Right lobe of liver (tissue), 6 donors: ENCODE measurements around the gene MED25. TPM values are rescaled to one million over a fixed set of nuclear protein-coding genes. Genes with fewer than 3 reads are reported as not detected.

Experiments used
- ATAC-seq, 4 donors: fragments of 200-7000 bp; cut with Tn5 transposase; one replicate each; pipeline ENCODE4 v1.9.1; 2020; ENCODE audit warnings: mild to moderate bottlenecking in 4 of 4, moderate library complexity in 4 of 4
- DNase-seq, 3 donors: peaks; one replicate each; pipeline ENCODE4 v3.0.0-alpha.2; 2020
- H3K27ac ChIP-seq, 3 donors: fragments of 200-600 bp; one replicate each; pipeline ENCODE4 v1.8.0; 2022
- H3K27me3 ChIP-seq, 2 donors: fragments of 200-600 bp; one replicate each; pipeline ENCODE4 v1.8.0; 2022
- H3K36me3 ChIP-seq, 4 donors: fragments of 200-600 bp; sonication (generic) in 1 of 4; one replicate each; pipeline versions ENCODE4 v1.5.1 to v1.8.0; 2017 to 2022; ENCODE audit warnings: control low read depth in 1 of 4
- H3K4me1 ChIP-seq, 4 donors: fragments of 200-600 bp; sonication (generic) in 1 of 4; one replicate each; pipeline versions ENCODE4 v1.5.1 to v1.8.0; 2017 to 2022; ENCODE audit warnings: control low read depth in 1 of 4
- H3K4me3 ChIP-seq, 3 donors: fragments of 200-600 bp; one replicate each; pipeline ENCODE4 v1.8.0; 2022
- H3K9me3 ChIP-seq, 4 donors: fragments of 200-600 bp; sonication (generic) in 1 of 4; one replicate each; pipeline versions ENCODE4 v1.5.1 to v1.8.0; 2017 to 2022; ENCODE audit warnings: control low read depth in 1 of 4
- CTCF ChIP-seq, 4 donors: fragments of 200-600 bp in 3 of 4; fragments of 450-650 bp in 1 of 4; IDR thresholded peaks; one replicate each; pipeline versions ENCODE4 v1.5.1 to v1.8.0; 2016 to 2022; ENCODE audit warnings: antibody characterized with exemption in 4 of 4, mild to moderate bottlenecking in 2 of 4
- POLR2A ChIP-seq: fragments of 450-650 bp; IDR thresholded peaks from one replicate; pipeline ENCODE4 v1.6.1; 2017; ENCODE audit warnings: antibody characterized with exemption, mild to moderate bottlenecking
- WGBS: methylation state at CpG from one replicate; pipeline ENCODE4 v1.1.6; 2018; ENCODE audit warnings: low coverage, low lambda C conversion rate; ENCODE audit not compliant: insufficient coverage; ENCODE audit errors: missing lambda C conversion rate; 5-methylcytosine and 5-hydroxymethylcytosine counted together
- intact Hi-C, 2 donors: fragments of 100-400 bp; cut with DNase I; formaldehyde crosslinking; loops; one replicate each; pipeline versions ENCODE4 v1.11.2 to v1.14.1; 2022
- total RNA-seq, 6 experiments: library from RNA; depleted of rRNA in 2 of 6; stranded (reverse); fragments of >200 nt in 2 of 6; fragmentation: NEBNext Ultra II Directional in 3 of 6; extraction: Animal tissue kit (Norgen Biotek cat#: 25700) in 3 of 6; gene quantifications; one replicate each; pipeline versions ENCODE4 v1.1.0 to v1.2.4, GENCODE V29; 2016 to 2023
- donor health status: DM: no; HTN: yes; CAD: no.
- donor health status: DM: no; HTN: no; CAD: no.
- donor health status: DM: no; HTN: no; CAD: no.
- donor health status: DM: no; HTN: yes; CAD: no.
- donor health status: DM: no; HTN: yes; CAD: no.

MED25 gene
- total RNA-seq, 6 experiments from 2014 or later = 9.9 to 16.3 (median 11.8) TPM

- H3K4me3 ChIP-seq = no peak overlapping the region
- WGBS = 17% methylated on average over 1 of the region's 22 CpGs
- peak in 2 of 3 donors; percentile 45 to 51 for DNase-seq
- intact Hi-C loops = no loop called here
- TF ChIP-seq POLR2A = no peak
- TF ChIP-seq CTCF (IDR thresholded peaks at IDR 0.05) = no peak
- H3K9me3 ChIP-seq = no peaks in the 10 kb centered on the region
- H3K27me3 ChIP-seq = no peaks in the 10 kb centered on the region
- H3K36me3 ChIP-seq = peaks cover 3 to 44% (median 5%) of the 10 kb centered on the region in 4 donors
- no peak for ATAC-seq
- H3K27ac ChIP-seq = no peak overlapping the region
- peaks cover 0 to 2% (median 0%) of the 10 kb centered on the region in 4 donors for H3K4me1 ChIP-seq
These were observed 41.7 kb downstream of the MED25 start for GRCh38 chr19:49859682-49860335.

DNA sequence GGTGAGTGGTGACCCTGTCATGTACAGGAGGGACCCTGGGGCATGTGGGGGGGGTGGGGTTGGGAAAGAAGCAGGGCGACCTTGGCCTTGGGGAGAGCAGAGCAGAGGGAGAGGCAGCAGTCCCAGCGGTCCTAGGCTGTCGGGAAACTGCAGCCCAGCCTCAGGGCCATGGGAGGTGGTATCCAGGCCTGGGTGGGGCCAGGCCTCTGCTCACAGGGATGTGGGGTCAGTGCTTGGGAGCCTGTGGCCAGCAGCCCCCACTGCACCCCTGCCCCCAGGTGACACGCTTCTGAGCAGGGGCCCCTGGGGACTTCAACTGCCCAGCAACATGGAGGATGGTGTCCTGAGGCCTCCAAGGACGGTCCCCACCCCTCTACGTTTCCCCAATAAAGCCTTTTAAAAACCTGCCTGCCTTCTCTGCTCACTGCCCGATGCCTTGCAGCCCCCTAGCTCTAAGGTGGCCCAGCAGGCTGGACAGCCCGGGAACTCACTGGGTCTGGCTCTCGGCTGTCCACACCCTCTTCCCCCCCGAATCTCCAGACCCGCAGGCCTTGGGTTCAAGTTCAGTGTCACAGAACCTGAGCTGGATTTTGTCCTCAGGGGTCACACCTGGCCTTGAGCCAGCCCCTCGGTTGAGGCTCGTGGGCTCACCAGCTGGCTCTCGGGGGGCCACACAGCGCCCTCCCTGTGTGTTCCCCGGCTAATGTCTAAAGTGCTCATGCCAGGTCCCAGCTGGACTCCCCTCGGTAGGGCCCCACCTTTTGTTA, 42.4 kb downstream of the MED25 start:
- TF ChIP-seq CTCF (IDR thresholded peaks at IDR 0.05) = no peak
- WGBS = 59% methylated on average over 7 of the region's 17 CpGs
- intact Hi-C loops = no loop called here
- H3K4me1 ChIP-seq = peaks cover 0 to 10% (median under 1%) of the 10 kb centered on the region in 4 donors
- no peaks in the 10 kb centered on the region for H3K27me3 ChIP-seq
- no peak overlapping the region for H3K4me3 ChIP-seq
- DNase-seq = peak in 2 of 3 donors; percentile 46 to 48
- no peak overlapping the region for H3K27ac ChIP-seq
- peaks cover 3 to 37% (median 6%) of the 10 kb centered on the region in 4 donors for H3K36me3 ChIP-seq
- no peak for ATAC-seq
- no peaks in the 10 kb centered on the region for H3K9me3 ChIP-seq

DNA sequence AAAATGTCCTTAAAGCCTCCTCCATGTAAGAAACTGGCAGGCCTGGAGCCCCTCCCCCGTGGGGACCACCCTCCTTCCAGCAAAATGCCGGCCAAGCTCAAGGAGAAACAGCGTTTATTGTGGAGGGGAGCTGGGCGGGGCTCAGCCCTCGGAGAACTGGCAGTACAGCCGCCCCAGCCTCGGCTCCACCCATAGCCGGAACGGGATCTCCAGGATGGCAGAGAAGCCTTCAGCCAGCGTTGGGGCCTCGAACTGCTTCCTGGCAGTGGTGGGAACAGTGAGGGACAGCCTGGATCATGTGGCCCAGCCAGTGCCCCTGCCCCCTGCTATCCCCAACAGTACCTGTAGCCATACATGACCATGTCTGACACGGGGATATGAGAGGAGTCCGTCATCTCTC, 43.0 kb downstream of the MED25 start:
- DNase-seq (peak; percentile 25 to 55 (median 47)), ATAC-seq (no peak)
- Histone ChIP-seq H3K36me3 (peaks cover 3 to 37% (median 6%) of the 10 kb centered on the region in 4 donors), H3K9me3 (no peaks in the 10 kb centered on the region), H3K4me1 (peaks cover 0 to 15% (median 6%) of the 10 kb centered on the region in 4 donors), H3K27me3 (no peaks in the 10 kb centered on the region), H3K4me3 (no peak overlapping the region), H3K27ac (no peak overlapping the region)
- TF ChIP-seq CTCF (IDR thresholded peaks at IDR 0.05) = no peak
- TF ChIP-seq POLR2A = no peak
- intact Hi-C loops = no loop called here
- 76% methylated on average over 2 of the region's 13 CpGs for WGBS

DNA sequence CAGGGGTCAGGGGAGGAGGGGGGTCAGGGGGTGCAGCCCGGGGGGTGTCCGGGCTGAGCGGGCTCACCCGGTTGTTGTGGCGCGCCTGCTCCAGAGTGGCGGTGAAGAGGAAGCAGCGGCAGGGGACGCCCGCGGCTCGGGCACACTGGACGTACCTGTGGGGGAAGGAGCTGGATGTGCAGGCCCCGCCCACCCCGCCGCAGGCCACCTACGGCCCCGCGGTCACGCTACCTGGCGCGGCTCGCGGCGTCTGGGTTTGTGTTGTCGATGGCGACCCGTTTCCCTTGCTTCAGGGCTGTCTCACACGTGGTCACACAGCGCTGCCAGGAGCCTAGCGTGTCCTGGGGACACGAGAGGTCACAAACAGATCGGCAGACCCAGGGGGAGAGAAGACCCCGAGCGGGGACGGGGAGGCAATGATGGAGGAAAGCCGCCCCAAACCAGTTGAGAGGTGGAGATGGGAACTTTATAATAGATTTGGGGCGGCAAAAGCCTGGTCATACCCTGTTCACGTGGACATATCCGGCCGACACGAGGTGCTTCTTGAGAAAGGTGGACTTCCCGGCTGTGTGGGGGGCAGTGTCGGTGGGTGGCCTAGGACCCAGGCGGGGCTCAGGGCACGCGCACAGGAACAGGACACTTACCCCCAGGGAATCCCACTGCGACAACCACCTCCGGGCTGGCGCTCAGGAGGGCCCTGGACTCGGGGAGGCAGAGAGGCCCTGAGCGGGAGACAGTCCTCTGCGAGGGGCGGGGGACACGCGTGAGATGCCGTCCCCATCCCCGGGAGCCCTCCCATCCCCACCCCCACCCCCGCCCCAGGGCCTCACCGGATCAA, 43.7 kb downstream of the MED25 start:
- no peak overlapping the region for H3K27ac ChIP-seq
- H3K9me3 ChIP-seq = no peaks in the 10 kb centered on the region
- H3K36me3 ChIP-seq = peaks cover 3 to 37% (median 6%) of the 10 kb centered on the region in 4 donors
- DNase-seq (peak; percentile 30 to 55 (median 50)), ATAC-seq (no peak)
- peaks cover 0 to 22% (median 11%) of the 10 kb centered on the region in 4 donors for H3K4me1 ChIP-seq
- H3K27me3 ChIP-seq = no peaks in the 10 kb centered on the region
- 76% methylated on average over 23 of the region's 60 CpGs for WGBS
- H3K4me3 ChIP-seq = no peak overlapping the region
- intact Hi-C loops = no loop called here
- no peak for TF ChIP-seq POLR2A
- no peak for TF ChIP-seq CTCF (IDR thresholded peaks at IDR 0.05)
